ENCODE results near the gene FGF14. TPM values are rescaled to one million over a fixed set of nuclear protein-coding genes. Genes with fewer than 3 reads are reported as not detected.

The FGF14 gene
- polyA plus RNA-seq, 1 donor (not counting 4 experiments of a cell fraction or from before 2014, with no cell fraction given): 0.09 TPM

GRCh38 chr13:102122147-102122546 is 279.7 kb downstream of the FGF14 start:
- dilution Hi-C loops (cut with MboI; ENCODE audit: extremely low pct_ligation_motif_present, low sequenced_read_pairs): no loop called here
- H2AFZ ChIP-seq (ENCODE audit: control insufficient read depth, low read length): no peak overlapping the region

GRCh38 chr13:102117175-102117831 is 284.5 kb downstream of the FGF14 start:
- H3K4me1 ChIP-seq (ENCODE audit: control insufficient read depth, extremely low read depth, insufficient read depth, low read length): peaks cover 11% of the 10 kb centered on the region
- no peaks in the 10 kb centered on the region for H3K79me2 ChIP-seq (ENCODE audit: control insufficient read depth, insufficient read depth, low read length)
- no peak for TF ChIP-seq EZH2 (IDR thresholded peaks at IDR 0.05; ENCODE audit: low read length)
- TF ChIP-seq CTCF (optimal IDR thresholded peaks at IDR 0.05 in 1 of 3, IDR thresholded peaks at IDR 0.05 in 1 of 3, conservative IDR thresholded peaks at IDR 0.05 in 1 of 3; ENCODE audit: extremely low read depth in 1 of 3, insufficient read depth in 2 of 3, low read length in 3 of 3): no peak
- H3K36me3 ChIP-seq (ENCODE audit: control insufficient read depth in 2 of 2, extremely low read depth in 1 of 2, insufficient read depth in 2 of 2, low read length in 2 of 2): no peaks in the 10 kb centered on the region
- H3K9me1 ChIP-seq (ENCODE audit: control insufficient read depth, extremely low read depth, insufficient read depth, low read length): no peaks in the 10 kb centered on the region
- DNase-seq (ENCODE audit: low read depth, low spot score): peak; percentile 41
- FAIRE-seq: peak; percentile 79
- peak overlapping the region in 2 of 3 experiments; percentile 5 to 54 for H3K4me3 ChIP-seq (ENCODE audit: control insufficient read depth in 2 of 3, extremely low read depth in 1 of 3, insufficient read depth in 2 of 3, low read depth in 1 of 3, low read length in 3 of 3)
- H4K20me1 ChIP-seq (ENCODE audit: control insufficient read depth, extremely low read depth, insufficient read depth, low read length): no peaks in the 10 kb centered on the region
- H3K4me2 ChIP-seq (ENCODE audit: control insufficient read depth, extremely low read depth, insufficient read depth, low read depth, low read length): peak overlapping the region; percentile 77
- H2AFZ ChIP-seq (ENCODE audit: control insufficient read depth, low read length): peak overlapping the region; percentile 60
- no peak overlapping the region for H3K9ac ChIP-seq (ENCODE audit: control insufficient read depth, extremely low read depth, insufficient read depth, low read length)
- dilution Hi-C loops (cut with MboI; ENCODE audit: extremely low pct_ligation_motif_present, low sequenced_read_pairs): no loop called here
- peak overlapping the region; percentile 32 for H3K27ac ChIP-seq (ENCODE audit: control insufficient read depth, insufficient read depth, low read length)
- H3K9me3 ChIP-seq (ENCODE audit: control insufficient read depth, low read depth, low read length): no peaks in the 10 kb centered on the region
- no peaks in the 10 kb centered on the region for H3K27me3 ChIP-seq (ENCODE audit: control insufficient read depth, extremely low read depth, insufficient read depth, low read length)

More at GRCh38 chr13:102122147-102122546, 279.7 kb downstream of the FGF14 start:
- Histone ChIP-seq H3K4me3 (ENCODE audit: control insufficient read depth in 2 of 3, extremely low read depth in 1 of 3, insufficient read depth in 2 of 3, low read depth in 1 of 3, low read length in 3 of 3) (no peak overlapping the region), H3K4me1 (ENCODE audit: control insufficient read depth, extremely low read depth, insufficient read depth, low read length) (peaks cover 5% of the 10 kb centered on the region), H4K20me1 (ENCODE audit: control insufficient read depth, extremely low read depth, insufficient read depth, low read length) (no peaks in the 10 kb centered on the region), H3K27me3 (ENCODE audit: control insufficient read depth, extremely low read depth, insufficient read depth, low read length) (no peaks in the 10 kb centered on the region), H3K9me1 (ENCODE audit: control insufficient read depth, extremely low read depth, insufficient read depth, low read length) (no peaks in the 10 kb centered on the region), H3K27ac (ENCODE audit: control insufficient read depth, insufficient read depth, low read length) (no peak overlapping the region), H3K9me3 (ENCODE audit: control insufficient read depth, low read depth, low read length) (no peaks in the 10 kb centered on the region), H3K4me2 (ENCODE audit: control insufficient read depth, extremely low read depth, insufficient read depth, low read depth, low read length) (no peak overlapping the region), H3K79me2 (ENCODE audit: control insufficient read depth, insufficient read depth, low read length) (no peaks in the 10 kb centered on the region), H3K9ac (ENCODE audit: control insufficient read depth, extremely low read depth, insufficient read depth, low read length) (no peak overlapping the region), H3K36me3 (ENCODE audit: control insufficient read depth in 2 of 2, extremely low read depth in 1 of 2, insufficient read depth in 2 of 2, low read length in 2 of 2) (no peaks in the 10 kb centered on the region)
- FAIRE-seq (no peak), DNase-seq (ENCODE audit: low read depth, low spot score) (no peak)
- no peak for TF ChIP-seq EZH2 (IDR thresholded peaks at IDR 0.05; ENCODE audit: low read length)
- TF ChIP-seq CTCF (optimal IDR thresholded peaks at IDR 0.05 in 1 of 3, IDR thresholded peaks at IDR 0.05 in 1 of 3, conservative IDR thresholded peaks at IDR 0.05 in 1 of 3; ENCODE audit: extremely low read depth in 1 of 3, insufficient read depth in 2 of 3, low read length in 3 of 3): no peak

Data from keratinocyte (primary cell).